A549 (cell line): ENCODE results near the gene RHBDD3. TPM values are rescaled to one million over a fixed set of nuclear protein-coding genes. Genes with fewer than 3 reads are reported as not detected.

Experiments
- ATAC-seq, 2 experiments: fragments of 200-7000 bp in 1 of 2; fragments of >200 bp in 1 of 2; cut with Nextera tagmentation in 1 of 2; cut with Tn5 transposase in 1 of 2; 3 replicates each; pipeline versions ENCODE4 v1.8.0 to v1.9.1; 2018 to 2020; ENCODE audit warnings: mild to moderate bottlenecking in 1 of 2, moderate library complexity in 1 of 2
- CTCF ChIA-PET: fragments of 300-600 bp; sonication (Branson Sonifier 250); formaldehyde crosslinking; extraction: SDS; loops from one replicate; lab custom pipeline; 2021; ENCODE audit warnings: antibody characterized with exemption, inconsistent platforms; lab: Yijun Ruan, JAX
- POLR2A ChIA-PET: fragments of 350-600 bp; formaldehyde crosslinking; extraction: SDS; loops from one replicate; lab custom pipeline; 2021; ENCODE audit warnings: antibody characterized with exemption, inconsistent platforms; lab: Yijun Ruan, JAX
- DNase-seq, 2 experiments: peaks; one replicate each; pipeline versions ENCODE4 v3.0.0 to v3.0.0-alpha.2; 2011 to 2016; ENCODE audit warnings: low read depth in 1 of 2, low spot score in 1 of 2
- FAIRE-seq: peaks from 2 replicates; lab custom pipeline; 2011; peaks lifted over from hg19 to GRCh38; lab: Jason Lieb, UNC
- H3K27ac ChIP-seq, 2 experiments: fragments of >200 bp; sonication (Bioruptor Twin); formaldehyde crosslinking; 3 replicates each; pipeline ENCODE4 v1.5.1; 2016 to 2017
- H3K4me1 ChIP-seq: fragments of >200 bp; sonication (Bioruptor Twin); formaldehyde crosslinking; 3 replicates; pipeline ENCODE4 v1.6.1; 2016
- H3K4me2 ChIP-seq: fragments of >200 bp; sonication (Bioruptor Twin); formaldehyde crosslinking; 3 replicates; pipeline ENCODE4 v1.6.1; 2016
- H3K4me3 ChIP-seq: fragments of >200 bp; sonication (Bioruptor Twin); formaldehyde crosslinking; 3 replicates; pipeline ENCODE4 v1.5.1; 2016
- H3K9me3 ChIP-seq: fragments of >200 bp; sonication (Bioruptor Twin); formaldehyde crosslinking; 3 replicates; pipeline ENCODE4 v1.6.1; 2016
- BHLHE40 ChIP-seq: IDR thresholded peaks from 2 replicates; pipeline ENCODE4 v1.6.1; 2012; ENCODE audit warnings: low read depth, low read length, inconsistent platforms
- CBX8 ChIP-seq: fragments of 200-600 bp; sonication (generic); IDR thresholded peaks from 2 replicates; pipeline ENCODE4 v1.6.1; 2016
- CEBPB ChIP-seq, 2 experiments: fragments of >200 bp in 1 of 2; sonication (Bioruptor Twin) in 1 of 2; formaldehyde crosslinking in 1 of 2; IDR thresholded peaks; 2 replicates each; pipeline ENCODE4 v1.6.1; 2012 to 2016
- CHD2 ChIP-seq: fragments of 150-350 bp; IDR thresholded peaks from 2 replicates; pipeline ENCODE4 v1.6.1; 2014; ENCODE audit warnings: low read length; ENCODE audit not compliant: partially characterized antibody
- EP300 ChIP-seq, 2 experiments: fragments of >200 bp; sonication (Bioruptor Twin); formaldehyde crosslinking; IDR thresholded peaks; 2 replicates in 1 of 2; 3 replicates in 1 of 2; pipeline ENCODE4 v1.6.1; 2016 to 2017
- FOSB ChIP-seq: fragments of 250-450 bp; sonication (Bioruptor Pico); IDR thresholded peaks from 2 replicates; pipeline ENCODE4 v1.5.0; 2020; ENCODE audit warnings: mild to moderate bottlenecking, moderate library complexity
- HOXA7 ChIP-seq: fragments of 250-450 bp; sonication (Bioruptor Pico); IDR thresholded peaks from 2 replicates; pipeline ENCODE4 v1.5.0; 2020; ENCODE audit warnings: mild to moderate bottlenecking, moderate library complexity
- JUN ChIP-seq, 2 experiments: fragments of >200 bp; sonication (Bioruptor Twin); formaldehyde crosslinking; IDR thresholded peaks; 2 replicates in 1 of 2; 3 replicates in 1 of 2; pipeline ENCODE4 v1.6.1; 2016 to 2017
- KDM1A ChIP-seq: fragments of 200-600 bp; sonication (generic); IDR thresholded peaks from 2 replicates; pipeline ENCODE4 v1.6.1; 2016; ENCODE audit warnings: low read depth, mild to moderate bottlenecking
- KDM5A ChIP-seq: fragments of 200-600 bp; sonication (generic); IDR thresholded peaks from 2 replicates; pipeline ENCODE4 v1.6.1; 2016; ENCODE audit warnings: antibody characterized with exemption, mild to moderate bottlenecking
- MYC ChIP-seq: IDR thresholded peaks from 2 replicates; pipeline ENCODE4 v1.6.1; 2012; ENCODE audit warnings: mild to moderate bottlenecking, inconsistent platforms, low read length, improper control_type of control experiment, borderline replicate concordance
- NFE2L2 ChIP-seq: fragments of 150-350 bp; conservative IDR thresholded peaks from 2 replicates; pipeline ENCODE4 v1.6.1; 2014; ENCODE audit warnings: low read length
- NR3C1 ChIP-seq: fragments of >200 bp; sonication (Bioruptor Twin); formaldehyde crosslinking; IDR thresholded peaks from 3 replicates; pipeline ENCODE4 v1.6.1; 2017
- POLR2A ChIP-seq: IDR thresholded peaks from 2 replicates; pipeline ENCODE4 v1.6.1; 2012; ENCODE audit warnings: mild to moderate bottlenecking, low read length
- RNF2 ChIP-seq: fragments of 200-600 bp; sonication (generic); IDR thresholded peaks from 2 replicates; pipeline ENCODE4 v1.6.1; 2016; ENCODE audit warnings: low read depth, mild to moderate bottlenecking, antibody characterized with exemption, moderate library complexity, borderline replicate concordance
- SMC3 ChIP-seq: fragments of >200 bp; sonication (Bioruptor Twin); formaldehyde crosslinking; IDR thresholded peaks from 3 replicates; pipeline ENCODE4 v1.6.1; 2018; ENCODE audit warnings: inconsistent platforms
- SREBF2 ChIP-seq: fragments of 450-650 bp; IDR thresholded peaks from 2 replicates; pipeline ENCODE4 v1.6.1; 2014; ENCODE audit warnings: mild to moderate bottlenecking, moderate library complexity
- TFCP2L1 ChIP-seq: fragments of 250-450 bp; sonication (Bioruptor Pico); IDR thresholded peaks from 2 replicates; pipeline ENCODE4 v1.5.0; 2021; ENCODE audit warnings: mild to moderate bottlenecking
- TP53 ChIP-seq: fragments of 250-450 bp; sonication (Bioruptor Pico); IDR thresholded peaks from 2 replicates; pipeline ENCODE4 v1.5.0; 2021; ENCODE audit warnings: mild to moderate bottlenecking, moderate library complexity
- ZC3H11A ChIP-seq: fragments of 450-650 bp; IDR thresholded peaks from 2 replicates; pipeline ENCODE4 v1.6.1; 2014; ENCODE audit warnings: antibody characterized with exemption, mild to moderate bottlenecking
- WGBS: methylation state at CpG from one replicate; pipeline ENCODE4 v1.1.6; 2017; ENCODE audit errors: missing lambda C conversion rate; 5-methylcytosine and 5-hydroxymethylcytosine counted together
- polyA plus RNA-seq, 4 experiments: library from polyadenylated mRNA; depleted of rRNA in 3 of 4; stranded (reverse); fragments of >200 nt; fragmentation: RNase III in 1 of 4; extraction: RNeasy Plus Mini Kit Qiagen cat#74134 plus additional on column Dnase treatment in 1 of 4; gene quantifications; 2 replicates in 3 of 4; 3 replicates in 1 of 4; pipeline ENCODE4 v1.2.3, GENCODE V29; 2011 to 2017
- TF ChIP-seq, protein P1 (sequence below): fragments of >200 bp; sonication (Bioruptor Twin); formaldehyde crosslinking; IDR thresholded peaks from 2 replicates; pipeline ENCODE4 v1.6.1; 2016
- TF ChIP-seq, protein P2 (sequence below): fragments of >200 bp; sonication (Bioruptor Twin); formaldehyde crosslinking; IDR thresholded peaks from 3 replicates; pipeline ENCODE4 v1.5.1; 2016
- TF ChIP-seq, protein P3 (sequence below): fragments of 150-350 bp; IDR thresholded peaks from 2 replicates; pipeline ENCODE4 v1.6.1; 2014; ENCODE audit warnings: low read depth, mild to moderate bottlenecking, low read length
- TF ChIP-seq, protein P4 (sequence below): IDR thresholded peaks from 2 replicates; pipeline ENCODE4 v1.6.1; 2012
- TF ChIP-seq, protein P5 (sequence below): fragments of 450-650 bp; IDR thresholded peaks from 2 replicates; pipeline ENCODE4 v1.6.1; 2014; ENCODE audit warnings: antibody characterized with exemption
- TF ChIP-seq, protein P6 (sequence below): IDR thresholded peaks from 2 replicates; pipeline ENCODE4 v1.6.1; 2012; ENCODE audit warnings: low read depth, borderline replicate concordance

RHBDD3 gene
- polyA plus RNA-seq, 2 of the 4 experiments (the other 2 are of a cell fraction) = 10.2 to 20.8 TPM

DNA sequence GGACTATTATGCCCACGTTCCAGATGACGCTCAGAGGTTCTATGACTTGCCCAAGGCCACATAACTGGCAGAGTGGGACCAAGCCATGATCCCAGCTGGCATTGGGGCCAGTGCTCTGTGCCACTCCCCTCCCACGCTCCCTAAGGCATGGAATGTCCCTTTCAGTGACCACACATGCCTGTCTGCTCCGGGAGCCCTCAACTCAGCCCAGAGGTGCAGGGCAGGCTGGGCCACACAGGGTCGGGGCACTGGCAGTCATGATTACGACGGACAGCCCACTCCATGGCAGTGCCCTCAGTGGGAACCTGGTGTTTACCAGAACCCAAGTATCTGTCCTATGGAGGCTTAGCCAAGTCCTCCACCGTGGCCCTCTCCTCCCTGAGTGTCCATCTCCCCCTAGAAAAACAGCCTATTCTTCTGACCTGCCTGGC, 10.0 kb downstream of the RHBDD3 start:
- TF ChIP-seq BHLHE40 (no peak), FOSB (no peak)
- TF ChIP-seq, all 56 proteins: peak for 0
- CTCF ChIA-PET = interaction anchor here (2.0 to 4.5 kb wide), 2 partner anchors 10 to 12 kb away, joined by 6 to 42 read pairs; no protein-coding TSS in a partner anchor
- H3K4me3 ChIP-seq = no peak overlapping the region
- no peaks in the 10 kb centered on the region for H3K4me1 ChIP-seq
- no peak overlapping the region for H3K27ac ChIP-seq
- 93% methylated on average over 5 of the region's 8 CpGs for WGBS
- no peak for ATAC-seq
- H3K4me2 ChIP-seq = no peak overlapping the region
- POLR2A ChIA-PET = no interaction called here
- FAIRE-seq = no peak
- no peak for DNase-seq
- H3K9me3 ChIP-seq = no peaks in the 10 kb centered on the region

DNA sequence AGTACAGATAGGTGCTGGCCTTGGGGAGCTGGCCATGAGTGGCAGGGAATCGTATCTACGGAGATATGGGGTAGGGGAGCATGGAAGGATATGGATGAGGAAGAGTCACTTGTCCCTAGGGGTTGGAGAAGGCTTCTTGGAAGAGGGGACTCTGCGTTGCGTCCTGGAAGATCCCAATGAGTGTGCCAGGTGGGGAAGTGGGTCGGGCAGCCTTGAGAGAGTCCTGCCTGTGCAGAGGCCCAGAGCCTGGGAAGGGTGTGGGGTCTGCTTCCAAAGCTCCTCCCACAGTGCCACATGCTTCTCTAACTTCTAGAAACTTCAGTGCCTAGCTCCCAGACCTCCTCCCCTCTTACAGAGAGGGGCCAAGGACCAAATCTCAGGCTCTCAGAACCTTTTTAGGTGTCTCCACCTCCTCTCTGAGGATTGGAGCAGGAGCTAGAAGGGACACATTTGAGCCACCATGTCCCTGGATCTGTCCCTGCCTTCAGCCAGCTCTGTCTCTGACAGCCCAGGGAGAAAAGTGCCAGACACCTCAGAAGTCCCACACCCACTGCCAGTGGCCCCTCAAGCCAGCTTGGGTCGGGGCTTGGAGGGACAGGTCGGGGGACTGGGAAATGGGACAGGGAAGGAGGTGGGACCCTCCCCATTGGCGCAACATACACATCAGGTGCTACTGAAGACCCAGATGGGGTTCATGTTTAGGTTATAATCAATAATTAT, 11.0 kb downstream of the RHBDD3 start:
- TF ChIP-seq CHD2 (no peak), JUN (IDR thresholded peaks at IDR 0.05) (no peak), HOXA7 (CRISPR knock-in tag) (no peak), NFE2L2 (no peak), TFCP2L1 (CRISPR knock-in tag) (no peak), CEBPB (IDR thresholded peaks at IDR 0.05) (no peak), SREBF2 (no peak), SMC3 (no peak), ZC3H11A (no peak), RNF2 (no peak), CBX8 (no peak), FOSB (no peak), MYC (no peak), KDM5A (no peak), NR3C1 (no peak)
- TF ChIP-seq, protein P1, sequence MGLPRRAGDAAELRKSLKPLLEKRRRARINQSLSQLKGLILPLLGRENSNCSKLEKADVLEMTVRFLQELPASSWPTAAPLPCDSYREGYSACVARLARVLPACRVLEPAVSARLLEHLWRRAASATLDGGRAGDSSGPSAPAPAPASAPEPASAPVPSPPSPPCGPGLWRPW = no peak
- TF ChIP-seq, protein P2, sequence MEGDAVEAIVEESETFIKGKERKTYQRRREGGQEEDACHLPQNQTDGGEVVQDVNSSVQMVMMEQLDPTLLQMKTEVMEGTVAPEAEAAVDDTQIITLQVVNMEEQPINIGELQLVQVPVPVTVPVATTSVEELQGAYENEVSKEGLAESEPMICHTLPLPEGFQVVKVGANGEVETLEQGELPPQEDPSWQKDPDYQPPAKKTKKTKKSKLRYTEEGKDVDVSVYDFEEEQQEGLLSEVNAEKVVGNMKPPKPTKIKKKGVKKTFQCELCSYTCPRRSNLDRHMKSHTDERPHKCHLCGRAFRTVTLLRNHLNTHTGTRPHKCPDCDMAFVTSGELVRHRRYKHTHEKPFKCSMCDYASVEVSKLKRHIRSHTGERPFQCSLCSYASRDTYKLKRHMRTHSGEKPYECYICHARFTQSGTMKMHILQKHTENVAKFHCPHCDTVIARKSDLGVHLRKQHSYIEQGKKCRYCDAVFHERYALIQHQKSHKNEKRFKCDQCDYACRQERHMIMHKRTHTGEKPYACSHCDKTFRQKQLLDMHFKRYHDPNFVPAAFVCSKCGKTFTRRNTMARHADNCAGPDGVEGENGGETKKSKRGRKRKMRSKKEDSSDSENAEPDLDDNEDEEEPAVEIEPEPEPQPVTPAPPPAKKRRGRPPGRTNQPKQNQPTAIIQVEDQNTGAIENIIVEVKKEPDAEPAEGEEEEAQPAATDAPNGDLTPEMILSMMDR = no peak
- DNase-seq = no peak
- Histone ChIP-seq H3K4me2 (no peak overlapping the region), H3K4me3 (no peak overlapping the region), H3K4me1 (no peaks in the 10 kb centered on the region), H3K27ac (no peak overlapping the region), H3K9me3 (no peaks in the 10 kb centered on the region)
- no peak for FAIRE-seq
- ChIA-PET CTCF (interaction anchor here (0.6 to 4.5 kb wide), 3 partner anchors 9 to 799 kb away, joined by 3 to 42 read pairs (median 6); no protein-coding TSS in a partner anchor), POLR2A (no interaction called here)
- no peak for ATAC-seq
- WGBS = 88% methylated on average over 7 of the region's 8 CpGs

DNA sequence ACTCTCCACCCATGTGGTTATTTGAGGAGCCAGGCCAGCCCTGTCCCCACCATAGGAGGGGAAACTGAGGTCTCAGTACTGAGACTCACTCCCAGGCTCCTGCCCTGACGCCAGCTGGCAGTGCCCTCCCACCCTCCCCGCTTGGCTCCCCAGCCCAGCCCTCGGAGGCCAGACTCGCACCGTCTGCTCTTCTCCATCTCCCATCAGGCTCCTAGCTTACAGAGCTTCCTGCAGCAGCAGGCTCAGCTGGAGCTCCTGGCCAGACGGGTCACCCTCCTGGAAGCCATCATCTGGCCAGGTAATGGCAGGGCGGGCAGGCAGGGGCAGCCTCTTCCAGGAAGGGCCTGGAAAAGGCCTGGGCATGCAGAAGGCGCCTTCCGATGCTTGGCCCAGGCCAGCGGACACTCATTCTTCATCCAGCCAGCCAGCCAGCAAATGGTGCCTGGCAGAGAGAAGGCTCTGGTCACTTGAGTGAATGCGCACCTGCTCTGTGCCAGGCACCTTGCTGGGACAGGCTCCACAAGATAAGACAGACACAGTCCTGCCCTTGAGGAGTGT, 12.6 kb downstream of the RHBDD3 start:
- no peak for TF ChIP-seq CEBPB (IDR thresholded peaks at IDR 0.05)
- TF ChIP-seq MYC = no peak
- no peak for TF ChIP-seq BHLHE40
- no peak for TF ChIP-seq KDM1A
- no peak for TF ChIP-seq TP53
- TF ChIP-seq, protein P1 = no peak
- TF ChIP-seq FOSB = no peak
- TF ChIP-seq, protein P2 = no peak
- TF ChIP-seq, protein P3, sequence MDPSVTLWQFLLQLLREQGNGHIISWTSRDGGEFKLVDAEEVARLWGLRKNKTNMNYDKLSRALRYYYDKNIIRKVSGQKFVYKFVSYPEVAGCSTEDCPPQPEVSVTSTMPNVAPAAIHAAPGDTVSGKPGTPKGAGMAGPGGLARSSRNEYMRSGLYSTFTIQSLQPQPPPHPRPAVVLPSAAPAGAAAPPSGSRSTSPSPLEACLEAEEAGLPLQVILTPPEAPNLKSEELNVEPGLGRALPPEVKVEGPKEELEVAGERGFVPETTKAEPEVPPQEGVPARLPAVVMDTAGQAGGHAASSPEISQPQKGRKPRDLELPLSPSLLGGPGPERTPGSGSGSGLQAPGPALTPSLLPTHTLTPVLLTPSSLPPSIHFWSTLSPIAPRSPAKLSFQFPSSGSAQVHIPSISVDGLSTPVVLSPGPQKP = no peak
- TF ChIP-seq, protein P4, sequence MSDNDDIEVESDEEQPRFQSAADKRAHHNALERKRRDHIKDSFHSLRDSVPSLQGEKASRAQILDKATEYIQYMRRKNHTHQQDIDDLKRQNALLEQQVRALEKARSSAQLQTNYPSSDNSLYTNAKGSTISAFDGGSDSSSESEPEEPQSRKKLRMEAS = no peak
- no peak for TF ChIP-seq POLR2A
- TF ChIP-seq EP300 (IDR thresholded peaks at IDR 0.05) = no peak
- TF ChIP-seq, protein P5, sequence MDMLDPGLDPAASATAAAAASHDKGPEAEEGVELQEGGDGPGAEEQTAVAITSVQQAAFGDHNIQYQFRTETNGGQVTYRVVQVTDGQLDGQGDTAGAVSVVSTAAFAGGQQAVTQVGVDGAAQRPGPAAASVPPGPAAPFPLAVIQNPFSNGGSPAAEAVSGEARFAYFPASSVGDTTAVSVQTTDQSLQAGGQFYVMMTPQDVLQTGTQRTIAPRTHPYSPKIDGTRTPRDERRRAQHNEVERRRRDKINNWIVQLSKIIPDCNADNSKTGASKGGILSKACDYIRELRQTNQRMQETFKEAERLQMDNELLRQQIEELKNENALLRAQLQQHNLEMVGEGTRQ = no peak
- TF ChIP-seq, protein P6, sequence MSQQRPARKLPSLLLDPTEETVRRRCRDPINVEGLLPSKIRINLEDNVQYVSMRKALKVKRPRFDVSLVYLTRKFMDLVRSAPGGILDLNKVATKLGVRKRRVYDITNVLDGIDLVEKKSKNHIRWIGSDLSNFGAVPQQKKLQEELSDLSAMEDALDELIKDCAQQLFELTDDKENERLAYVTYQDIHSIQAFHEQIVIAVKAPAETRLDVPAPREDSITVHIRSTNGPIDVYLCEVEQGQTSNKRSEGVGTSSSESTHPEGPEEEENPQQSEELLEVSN = no peak
- no peak overlapping the region for H3K4me2 ChIP-seq
- ATAC-seq (no peak), FAIRE-seq (no peak), DNase-seq (no peak)
- 84% methylated on average over 6 of the region's 11 CpGs for WGBS
- CTCF ChIA-PET = interaction anchor here (1.6 to 4.5 kb wide), 2 partner anchors 9 to 12 kb away, joined by 5 to 42 read pairs; no protein-coding TSS in a partner anchor
- H3K4me3 ChIP-seq = no peak overlapping the region
- H3K27ac ChIP-seq = no peak overlapping the region
- POLR2A ChIA-PET = no interaction called here
- H3K4me1 ChIP-seq = no peaks in the 10 kb centered on the region
- H3K9me3 ChIP-seq = no peaks in the 10 kb centered on the region
